Non-pigmented ciliary epithelial cell (primary cell): ENCODE results near the gene PRMT9.

ENCODE experiments used
- DNase-seq: peaks from one replicate; pipeline ENCODE4 v3.0.0-alpha.2; 2010; ENCODE audit warnings: low read depth

The PRMT9 gene

GRCh38 chr4:147683717-147684700 lies at the start of gene PRMT9:
Gene PRMT9 (minus strand): TSS chr4:147684163. CDS start chr4:147683987, 176 bp downstream.
- peak; percentile 68 for DNase-seq

DNA sequence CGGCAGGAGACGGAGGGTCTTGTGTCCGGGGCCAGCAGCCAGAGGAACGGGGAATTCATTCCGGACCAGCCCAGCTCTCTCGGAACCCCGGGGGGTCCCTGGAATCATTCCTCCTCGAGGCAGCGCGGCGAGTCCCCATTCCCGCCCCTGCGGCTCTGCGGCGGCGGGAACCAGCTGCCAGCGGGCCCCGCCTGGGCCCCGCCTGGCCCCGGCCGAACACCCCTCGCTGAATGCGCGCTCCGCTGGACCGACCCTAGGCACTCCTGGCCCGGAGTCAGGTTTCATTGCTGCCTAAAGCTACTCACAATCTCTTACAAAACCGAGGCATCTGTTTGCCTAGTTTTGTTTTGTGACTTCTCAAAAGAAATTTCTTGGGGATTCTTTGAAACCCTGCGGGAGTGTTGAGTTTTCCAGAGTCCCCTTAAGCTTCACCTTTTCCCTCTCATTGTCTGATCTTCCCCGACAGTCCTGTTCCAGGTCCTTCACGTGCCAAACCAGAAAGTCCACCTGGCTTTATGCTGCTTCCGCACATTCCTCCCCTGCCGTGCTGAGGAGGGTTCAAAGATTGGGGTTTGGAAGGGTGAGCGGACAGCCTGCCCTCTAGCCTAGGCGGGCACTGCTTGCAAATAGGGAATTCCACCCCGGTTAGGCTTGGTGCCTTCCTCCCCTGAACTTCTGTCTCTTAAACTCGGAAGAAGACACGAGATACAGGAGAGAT lies 48.7 kb upstream of the PRMT9 start:
- no peak for DNase-seq

GRCh38 chr4:147731580-147732517 lies 47.9 kb upstream of the PRMT9 start, which contains the start of gene ARHGAP10:
Gene ARHGAP10 (plus strand): TSS chr4:147732088. CDS start chr4:147732302, 214 bp downstream.
- no peak for DNase-seq

DNA sequence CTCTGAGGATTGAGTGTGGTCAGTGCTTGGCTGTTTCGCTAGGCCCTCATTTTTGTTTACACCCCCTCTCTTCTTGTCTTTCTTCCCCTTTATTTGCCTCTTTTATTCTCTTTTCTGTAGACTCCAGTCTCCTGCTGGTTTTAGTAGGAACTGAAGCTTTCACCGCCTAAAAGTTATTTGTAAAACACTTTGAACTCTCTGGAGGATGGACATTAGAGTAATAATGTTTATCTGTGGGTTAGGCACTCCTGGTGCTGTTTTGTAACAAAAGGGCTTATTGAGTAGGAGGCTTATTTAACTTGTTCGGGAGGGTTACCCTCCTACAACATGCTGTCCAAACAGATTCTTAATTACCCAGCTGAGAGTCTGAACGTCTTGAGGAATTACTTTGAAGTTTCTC lies 46.4 kb upstream of the PRMT9 start:
- DNase-seq, result no peak

GRCh38 chr4:147727476-147728028 lies 43.6 kb upstream of the PRMT9 start:
- no peak for DNase-seq

DNA sequence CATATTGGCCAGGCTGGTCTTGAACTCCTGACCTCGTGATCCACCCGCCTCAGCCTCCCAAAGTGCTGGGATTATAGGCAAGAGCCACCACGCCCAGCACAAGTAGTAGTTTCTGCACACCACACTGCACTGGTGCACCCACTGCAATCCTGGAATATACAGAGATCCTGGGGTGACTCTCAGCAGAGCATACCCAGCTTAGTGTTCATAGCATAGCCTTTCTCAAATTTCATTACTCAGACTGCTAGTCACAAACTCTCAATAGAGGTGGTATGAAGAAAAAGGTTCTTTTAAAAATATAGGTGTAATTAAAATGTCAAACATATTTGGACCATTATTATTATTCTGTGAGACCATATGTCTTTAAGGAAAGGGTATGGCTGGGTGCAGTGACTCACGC lies 41.7 kb upstream of the PRMT9 start:
- no peak for DNase-seq

DNA sequence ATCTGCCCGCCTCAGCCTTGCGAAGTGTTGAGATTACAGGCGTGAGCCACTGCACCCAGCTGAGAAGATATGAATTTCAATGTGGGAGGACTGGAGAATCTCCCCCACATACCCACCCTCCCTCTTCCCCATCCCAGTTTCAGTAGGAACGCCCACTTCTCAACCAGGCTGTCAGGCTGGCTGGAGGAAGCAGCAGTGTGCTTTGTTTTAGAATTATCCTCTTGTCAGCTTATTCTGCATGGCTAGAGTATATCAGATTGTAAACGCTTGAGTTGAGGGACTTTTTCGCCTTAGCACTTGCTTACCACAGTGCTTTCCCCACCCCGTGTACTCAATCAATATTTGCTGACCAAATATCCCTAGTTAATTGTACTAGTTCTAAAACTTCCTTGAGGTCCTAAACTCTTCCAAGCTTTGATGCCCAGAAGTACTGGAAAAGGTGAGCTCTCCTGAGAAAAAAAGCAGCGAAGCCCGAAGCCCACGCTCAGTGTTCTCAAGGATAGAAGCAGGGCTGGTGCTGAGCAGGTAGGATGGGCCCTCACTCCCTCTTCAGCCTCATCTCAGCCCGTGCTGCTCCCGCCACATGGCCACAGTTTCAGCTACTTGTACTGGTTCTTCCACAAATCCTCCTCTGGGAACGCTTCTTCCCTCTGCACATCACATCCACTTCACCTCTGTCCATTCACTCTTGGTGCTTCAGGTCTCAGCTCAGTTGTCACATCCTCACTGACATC lies 40.7 kb upstream of the PRMT9 start:
- DNase-seq, result no peak

GRCh38 chr4:147723326-147723725 lies 39.4 kb upstream of the PRMT9 start:
- DNase-seq, result no peak

- DNase-seq, result no peak
Measured at GRCh38 chr4:147717878-147718277, 33.9 kb upstream of the PRMT9 start.

- peak; percentile 80 for DNase-seq
Measured at GRCh38 chr4:147714575-147715401, 30.8 kb upstream of the PRMT9 start.

- DNase-seq, result no peak
Measured at GRCh38 chr4:147709999-147710398, 26.0 kb upstream of the PRMT9 start.

- no peak for DNase-seq
Measured at GRCh38 chr4:147707892-147708672, 24.1 kb upstream of the PRMT9 start.

- DNase-seq, result no peak
Measured at GRCh38 chr4:147704846-147705245, 20.9 kb upstream of the PRMT9 start.

DNA sequence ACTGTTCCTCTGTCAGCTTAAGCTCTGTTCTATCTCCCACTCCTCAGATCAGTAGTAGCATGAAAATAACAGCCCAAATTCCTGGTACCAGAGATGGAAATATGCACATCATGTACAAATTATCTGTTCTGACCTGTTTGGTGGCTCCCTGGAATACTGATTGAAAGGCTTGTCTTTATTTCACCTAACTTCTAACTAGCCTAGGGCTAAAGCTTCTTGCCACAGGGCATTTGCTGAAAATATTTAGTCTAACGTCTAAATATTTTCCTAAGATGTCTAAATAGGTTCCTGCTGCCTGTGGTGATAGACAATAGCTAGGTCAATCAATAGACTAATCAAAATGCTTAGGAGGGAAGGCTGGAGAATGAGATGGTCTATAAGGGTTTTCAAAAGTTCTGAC lies 12.9 kb upstream of the PRMT9 start:
- no peak for DNase-seq

DNA sequence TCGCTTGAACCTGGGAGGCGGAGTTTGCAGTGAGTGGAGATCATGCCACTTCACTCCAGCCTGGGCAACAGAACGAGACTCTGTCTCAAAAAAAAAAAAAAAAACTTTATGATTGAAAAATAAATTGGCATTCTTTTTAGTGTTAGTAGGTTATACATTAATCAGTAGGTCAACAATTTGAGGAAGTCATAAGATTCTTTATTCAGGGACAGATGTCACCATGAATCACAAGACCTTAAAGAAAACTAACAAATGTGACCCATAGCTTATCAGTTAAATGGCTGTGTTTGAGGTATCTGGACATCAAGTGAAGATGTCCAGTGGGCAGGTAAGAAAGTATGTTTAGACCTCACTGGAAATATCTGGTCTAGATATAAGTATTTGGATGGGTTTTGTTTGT lies 9.3 kb upstream of the PRMT9 start:
- DNase-seq, result no peak

GRCh38 chr4:147691820-147692219 lies 7.9 kb upstream of the PRMT9 start:
- no peak for DNase-seq

- DNase-seq, result no peak
Measured at GRCh38 chr4:147689067-147689466, 5.1 kb upstream of the PRMT9 start.

DNA sequence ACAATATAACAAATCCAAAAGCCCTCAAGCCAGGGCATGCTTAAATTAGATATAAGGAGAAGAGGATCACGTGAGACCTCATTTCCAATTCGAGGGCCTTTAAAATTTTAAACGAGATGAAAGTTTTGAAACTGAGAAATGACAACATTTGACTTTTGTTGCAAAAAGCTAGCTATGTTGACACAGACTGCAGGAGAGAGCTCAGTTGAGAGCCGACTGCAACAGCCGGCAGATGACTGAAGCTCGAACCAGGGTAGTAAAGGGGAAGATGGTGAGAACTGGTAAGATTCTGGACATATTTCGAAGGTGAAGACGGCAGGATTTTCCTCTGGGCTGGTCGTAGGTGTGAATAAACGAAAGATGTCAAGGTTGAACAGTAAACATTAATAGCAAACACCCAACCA lies 773 bp downstream of the PRMT9 start:
- no peak for DNase-seq

DNA sequence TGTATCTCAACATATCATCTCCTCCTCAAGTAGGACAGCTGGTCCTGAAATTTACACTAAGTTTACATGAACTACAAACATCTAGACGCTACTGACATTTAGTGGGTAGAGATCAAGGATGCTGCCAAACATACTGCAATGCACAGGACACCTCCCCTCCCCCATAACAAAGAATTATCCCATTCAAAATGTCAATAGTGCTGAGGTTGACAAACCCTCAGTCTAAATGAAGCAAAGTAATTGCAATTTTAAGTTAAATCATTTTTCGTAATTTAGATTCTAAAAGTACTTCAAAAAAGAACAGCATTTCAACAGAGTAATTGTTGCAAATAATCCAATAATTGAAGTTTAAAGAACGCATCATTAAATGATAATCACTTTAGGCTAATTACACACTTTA lies 1.2 kb downstream of the PRMT9 start:
- DNase-seq, result no peak
